Muscle of leg (tissue), 11 donors: ENCODE data around the gene IGFL2. TPM values are rescaled to one million over a fixed set of nuclear protein-coding genes. Genes with fewer than 3 reads are reported as not detected.
"Not testable (repeated sequence)": the region's sequence is repeated elsewhere in the genome, so short reads cannot be mapped to it uniquely, and the experiment has no call there.

Experiments used
- DNase-seq: peaks from one replicate; pipeline ENCODE4 v3.0.0; 2013
- H3K27ac ChIP-seq: one replicate; pipeline ENCODE4 v1.5.1; 2013; ENCODE audit warnings: mild to moderate bottlenecking, low read length, control low read depth
- H3K27me3 ChIP-seq: one replicate; pipeline ENCODE4 v1.6.1; 2013; ENCODE audit warnings: low read length; ENCODE audit not compliant: control insufficient read depth, insufficient read depth
- H3K36me3 ChIP-seq: one replicate; pipeline ENCODE4 v1.6.1; 2013; ENCODE audit warnings: low read length; ENCODE audit not compliant: control insufficient read depth, insufficient read depth
- H3K4me1 ChIP-seq: one replicate; pipeline ENCODE4 v1.6.1; 2013; ENCODE audit warnings: low read length; ENCODE audit not compliant: control insufficient read depth, insufficient read depth
- H3K4me3 ChIP-seq: one replicate; pipeline ENCODE4 v1.5.1; 2013; ENCODE audit warnings: low read length, control low read depth
- H3K9me3 ChIP-seq: replicated peaks from 2 replicates; pipeline ENCODE4 v1.6.1; 2013; ENCODE audit warnings: low read depth, low read length; ENCODE audit not compliant: control insufficient read depth
- WGBS: methylation state at CpG from one replicate; pipeline ENCODE4 v1.1.5; 2013; ENCODE audit warnings: missing lambda C conversion rate; ENCODE audit not compliant: insufficient coverage; 5-methylcytosine and 5-hydroxymethylcytosine counted together
- polyA plus RNA-seq, 8 donors: library from polyadenylated mRNA; unstranded; fragments of 120-200 nt; gene quantifications; one replicate each; pipeline versions ENCODE4 v1.2.1 to v1.2.3, GENCODE V29; 2013; ENCODE audit warnings: inconsistent platforms in 1 of 8, low replicate concordance in 1 of 8; ENCODE audit not compliant: insufficient read length in 8 of 8, insufficient read depth in 1 of 8
- total RNA-seq: library from RNA; stranded (reverse); fragments of 120-200 nt; gene quantifications from one replicate; pipeline ENCODE4 v1.2.4, GENCODE V29; 2013

Gene IGFL2
- total and polyA plus RNA-seq, 9 donors = 0.09 to 11.4 (median 0.33) TPM; not detected in 5

- no peak overlapping the region for H3K27ac ChIP-seq
- H3K4me1 ChIP-seq = no peaks in the 10 kb centered on the region
- H3K9me3 ChIP-seq = no peaks in the 10 kb centered on the region
- no CpG with 5 or more reads among the region's 5 CpGs for WGBS
- H3K4me3 ChIP-seq = no peak overlapping the region
- peaks cover 13% of the 10 kb centered on the region for H3K27me3 ChIP-seq
- DNase-seq = no peak
- no peaks in the 10 kb centered on the region for H3K36me3 ChIP-seq
Observed at GRCh38 chr19:46186717-46187101, 38.7 kb downstream of the IGFL2 start.

GRCh38 chr19:46189971-46190888 lies 42.2 kb downstream of the IGFL2 start:
- H3K36me3 ChIP-seq = no peaks in the 10 kb centered on the region
- no peak overlapping the region for H3K27ac ChIP-seq
- no peaks in the 10 kb centered on the region for H3K9me3 ChIP-seq
- peaks cover 17% of the 10 kb centered on the region for H3K27me3 ChIP-seq
- H3K4me1 ChIP-seq = no peaks in the 10 kb centered on the region
- no peak overlapping the region for H3K4me3 ChIP-seq
- whole genome bisulfite sequencing = 100% methylated on average over 1 of the region's 8 CpGs
- DNase-seq = no peak

- Histone ChIP-seq H3K27me3 (peaks cover 17% of the 10 kb centered on the region), H3K4me3 (no peak overlapping the region), H3K4me1 (no peaks in the 10 kb centered on the region), H3K9me3 (no peaks in the 10 kb centered on the region), H3K27ac (no peak overlapping the region), H3K36me3 (no peaks in the 10 kb centered on the region)
- DNase-seq = no peak
- WGBS = no CpG with 5 or more reads among the region's 4 CpGs
Observed at GRCh38 chr19:46191356-46191755, 43.3 kb downstream of the IGFL2 start.

- DNase-seq = no peak
- H3K27ac ChIP-seq = no peak overlapping the region
- H3K4me1 ChIP-seq = no peaks in the 10 kb centered on the region
- H3K27me3 ChIP-seq = peaks cover 17% of the 10 kb centered on the region
- no peaks in the 10 kb centered on the region for H3K36me3 ChIP-seq
- 25% methylated on average over 1 of the region's 3 CpGs for WGBS
- H3K9me3 ChIP-seq = no peaks in the 10 kb centered on the region
- no peak overlapping the region for H3K4me3 ChIP-seq
Observed at GRCh38 chr19:46191972-46192371, 43.9 kb downstream of the IGFL2 start.

GRCh38 chr19:46192626-46192991 lies 44.6 kb downstream of the IGFL2 start:
- H3K9me3 ChIP-seq, H3K36me3 ChIP-seq, H3K4me3 ChIP-seq, H3K4me1 ChIP-seq, H3K27ac ChIP-seq, DNase-seq: not testable (repeated sequence)
- peaks cover 17% of the 10 kb centered on the region for H3K27me3 ChIP-seq
- 83% methylated on average over 2 of the region's 5 CpGs for WGBS

- no peak overlapping the region for H3K27ac ChIP-seq
- no peaks in the 10 kb centered on the region for H3K4me1 ChIP-seq
- H3K27me3 ChIP-seq = peaks cover 17% of the 10 kb centered on the region
- H3K4me3 ChIP-seq = no peak overlapping the region
- H3K36me3 ChIP-seq = no peaks in the 10 kb centered on the region
- no peak for DNase-seq
- WGBS = 75% methylated on average over 8 of the region's 11 CpGs
- H3K9me3 ChIP-seq = no peaks in the 10 kb centered on the region
Observed at GRCh38 chr19:46192992-46193650, 45.1 kb downstream of the IGFL2 start.

- H3K9me3 ChIP-seq = no peaks in the 10 kb centered on the region
- peaks cover 3% of the 10 kb centered on the region for H3K4me1 ChIP-seq
- no peak overlapping the region for H3K27ac ChIP-seq
- DNase-seq = no peak
- no peak overlapping the region for H3K4me3 ChIP-seq
- H3K36me3 ChIP-seq = no peaks in the 10 kb centered on the region
- H3K27me3 ChIP-seq = peaks cover 15% of the 10 kb centered on the region
- WGBS = 64% methylated on average over 4 of the region's 4 CpGs
Observed at GRCh38 chr19:46193678-46194077, 45.6 kb downstream of the IGFL2 start.

GRCh38 chr19:46195104-46195503 lies 47.1 kb downstream of the IGFL2 start:
- peaks cover 12% of the 10 kb centered on the region for H3K27me3 ChIP-seq
- no peaks in the 10 kb centered on the region for H3K36me3 ChIP-seq
- H3K9me3 ChIP-seq = no peaks in the 10 kb centered on the region
- no peak for DNase-seq
- no peak overlapping the region for H3K4me3 ChIP-seq
- H3K27ac ChIP-seq = no peak overlapping the region
- 93% methylated on average over 3 of the region's 3 CpGs for WGBS
- H3K4me1 ChIP-seq = peaks cover 10% of the 10 kb centered on the region

- H3K27ac ChIP-seq, DNase-seq, H3K9me3 ChIP-seq, H3K4me3 ChIP-seq, H3K27me3 ChIP-seq, H3K36me3 ChIP-seq: not testable (repeated sequence)
- H3K4me1 ChIP-seq = peaks cover 10% of the 10 kb centered on the region
- WGBS = 67% methylated on average over 2 of the region's 7 CpGs
Observed at GRCh38 chr19:46195919-46196318, 47.9 kb downstream of the IGFL2 start.

- 43% methylated on average over 4 of the region's 8 CpGs for WGBS
Observed at GRCh38 chr19:46196410-46197124, 48.5 kb downstream of the IGFL2 start.

More at GRCh38 chr19:46196410-46197124, 48.5 kb downstream of the IGFL2 start:
- H3K4me1 ChIP-seq = peaks cover 10% of the 10 kb centered on the region
- DNase-seq = no peak
- no peak overlapping the region for H3K4me3 ChIP-seq
- peaks cover 5% of the 10 kb centered on the region for H3K27me3 ChIP-seq
- H3K36me3 ChIP-seq = no peaks in the 10 kb centered on the region
- H3K27ac ChIP-seq = no peak overlapping the region
- no peaks in the 10 kb centered on the region for H3K9me3 ChIP-seq
